DOHH2 (cell line): ENCODE measurements around the gene DIP2C.
"Not testable (repeated sequence)": the region's sequence is repeated elsewhere in the genome, so short reads cannot be mapped to it uniquely, and the experiment has no call there.

ENCODE experiments used
- H3F3A ChIP-seq: fragments of 200-600 bp; sonication (generic), shearing (Covaris generic); 2 replicates; pipeline ENCODE4 v1.6.0; 2016; ENCODE audit warnings: antibody characterized with exemption, mild to moderate bottlenecking; ENCODE audit not compliant: control insufficient read depth, insufficient read depth
- H3K27ac ChIP-seq: fragments of 200-600 bp; sonication (generic); 2 replicates; pipeline ENCODE4 v1.5.1; 2014; ENCODE audit warnings: low read depth, mild to moderate bottlenecking, low read length, moderate library complexity
- H3K27me3 ChIP-seq: fragments of 200-600 bp; sonication (generic); 2 replicates; pipeline ENCODE4 v1.6.1; 2014; ENCODE audit warnings: mild to moderate bottlenecking, low read length, mixed read lengths; ENCODE audit not compliant: control insufficient read depth
- H3K36me3 ChIP-seq: fragments of 200-600 bp; sonication (generic); 2 replicates; pipeline ENCODE4 v1.6.1; 2014; ENCODE audit warnings: mild to moderate bottlenecking, low read length, moderate library complexity, mixed read lengths; ENCODE audit not compliant: control insufficient read depth
- H3K4me1 ChIP-seq: fragments of 200-600 bp; sonication (generic); 2 replicates; pipeline ENCODE4 v1.6.1; 2014; ENCODE audit warnings: mild to moderate bottlenecking, low read length, mixed read lengths; ENCODE audit not compliant: control insufficient read depth
- H3K4me2 ChIP-seq: fragments of 200-600 bp; sonication (generic); 2 replicates; pipeline ENCODE4 v1.6.0; 2014; ENCODE audit warnings: mild to moderate bottlenecking, low read length, moderate library complexity
- H3K4me3 ChIP-seq: fragments of 200-600 bp; sonication (generic); 2 replicates; pipeline ENCODE4 v1.5.1; 2014; ENCODE audit warnings: mild to moderate bottlenecking, low read length, mixed read lengths
- H3K79me2 ChIP-seq: fragments of 200-600 bp; sonication (generic); 2 replicates; pipeline ENCODE4 v1.6.1; 2014; ENCODE audit warnings: mild to moderate bottlenecking, low read length, mixed read lengths; ENCODE audit not compliant: control insufficient read depth
- H3K9me2 ChIP-seq: fragments of 200-600 bp; sonication (generic); replicated peaks from 2 replicates; pipeline ENCODE4 v1.6.1; 2014; ENCODE audit warnings: mild to moderate bottlenecking, low read length, mixed read lengths; ENCODE audit not compliant: control insufficient read depth
- H3K9me3 ChIP-seq: fragments of 200-600 bp; sonication (generic); 2 replicates; pipeline ENCODE4 v1.6.1; 2014; ENCODE audit warnings: antibody characterized with exemption, low read length, mixed read lengths; ENCODE audit not compliant: control insufficient read depth, insufficient read depth
- H4K20me1 ChIP-seq: fragments of 200-600 bp; sonication (generic); 2 replicates; pipeline ENCODE4 v1.6.0; 2014; ENCODE audit warnings: low read depth, mild to moderate bottlenecking, antibody characterized with exemption, low read length, moderate library complexity; ENCODE audit not compliant: control insufficient read depth, insufficient read depth
- EZH2phosphoT487 ChIP-seq: fragments of 200-600 bp; sonication (generic); IDR thresholded peaks from 2 replicates; pipeline ENCODE4 v1.6.1; 2017; ENCODE audit warnings: borderline replicate concordance, mild to moderate bottlenecking, antibody characterized with exemption, low read length, moderate library complexity, mixed read lengths
- TF ChIP-seq, protein P1 (sequence below): fragments of 200-600 bp; sonication (generic); IDR thresholded peaks from one replicate; pipeline ENCODE4 v1.5.1; 2014; ENCODE audit warnings: antibody characterized with exemption, mild to moderate bottlenecking, low read depth, low read length; ENCODE audit not compliant: poor library complexity, severe bottlenecking

DIP2C gene

DNA sequence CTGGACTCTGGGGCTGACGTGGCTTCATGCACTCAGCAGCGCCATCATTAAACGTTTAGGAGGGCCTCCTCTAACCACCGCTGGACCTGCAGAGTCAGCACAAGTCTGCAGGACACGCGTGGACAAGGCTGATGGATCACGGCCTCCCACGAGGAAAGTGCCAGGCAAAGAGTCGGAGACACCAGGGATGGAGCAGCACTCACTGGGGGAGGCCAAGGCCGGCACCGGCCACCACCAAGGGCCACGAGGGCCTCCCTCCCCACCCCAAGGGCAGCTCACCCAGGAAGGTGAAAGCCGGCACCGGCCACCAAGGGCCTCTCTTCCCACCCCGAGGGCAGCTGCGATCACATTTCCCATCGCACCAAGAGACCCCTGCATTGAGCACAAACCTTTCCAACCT, 91.5 kb downstream of the DIP2C start:
- no peaks in the 10 kb centered on the region for H3K79me2 ChIP-seq
- H3K9me2 ChIP-seq = no peaks in the 10 kb centered on the region
- H3K4me3 ChIP-seq = no peak overlapping the region
- no peak for TF ChIP-seq EZH2phosphoT487
- TF ChIP-seq, protein P1, sequence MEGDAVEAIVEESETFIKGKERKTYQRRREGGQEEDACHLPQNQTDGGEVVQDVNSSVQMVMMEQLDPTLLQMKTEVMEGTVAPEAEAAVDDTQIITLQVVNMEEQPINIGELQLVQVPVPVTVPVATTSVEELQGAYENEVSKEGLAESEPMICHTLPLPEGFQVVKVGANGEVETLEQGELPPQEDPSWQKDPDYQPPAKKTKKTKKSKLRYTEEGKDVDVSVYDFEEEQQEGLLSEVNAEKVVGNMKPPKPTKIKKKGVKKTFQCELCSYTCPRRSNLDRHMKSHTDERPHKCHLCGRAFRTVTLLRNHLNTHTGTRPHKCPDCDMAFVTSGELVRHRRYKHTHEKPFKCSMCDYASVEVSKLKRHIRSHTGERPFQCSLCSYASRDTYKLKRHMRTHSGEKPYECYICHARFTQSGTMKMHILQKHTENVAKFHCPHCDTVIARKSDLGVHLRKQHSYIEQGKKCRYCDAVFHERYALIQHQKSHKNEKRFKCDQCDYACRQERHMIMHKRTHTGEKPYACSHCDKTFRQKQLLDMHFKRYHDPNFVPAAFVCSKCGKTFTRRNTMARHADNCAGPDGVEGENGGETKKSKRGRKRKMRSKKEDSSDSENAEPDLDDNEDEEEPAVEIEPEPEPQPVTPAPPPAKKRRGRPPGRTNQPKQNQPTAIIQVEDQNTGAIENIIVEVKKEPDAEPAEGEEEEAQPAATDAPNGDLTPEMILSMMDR = no peak
- H3K4me2 ChIP-seq = no peak overlapping the region
- H3K27me3 ChIP-seq = no peaks in the 10 kb centered on the region
- H3K4me1 ChIP-seq = peaks cover 7% of the 10 kb centered on the region; the same call in 1 of the 2 replicates
- H3K36me3 ChIP-seq = no peaks in the 10 kb centered on the region
- no peaks in the 10 kb centered on the region for H3K9me3 ChIP-seq
- no peaks in the 10 kb centered on the region for H4K20me1 ChIP-seq
- no peaks in the 10 kb centered on the region for H3F3A ChIP-seq
- no peak overlapping the region for H3K27ac ChIP-seq

DNA sequence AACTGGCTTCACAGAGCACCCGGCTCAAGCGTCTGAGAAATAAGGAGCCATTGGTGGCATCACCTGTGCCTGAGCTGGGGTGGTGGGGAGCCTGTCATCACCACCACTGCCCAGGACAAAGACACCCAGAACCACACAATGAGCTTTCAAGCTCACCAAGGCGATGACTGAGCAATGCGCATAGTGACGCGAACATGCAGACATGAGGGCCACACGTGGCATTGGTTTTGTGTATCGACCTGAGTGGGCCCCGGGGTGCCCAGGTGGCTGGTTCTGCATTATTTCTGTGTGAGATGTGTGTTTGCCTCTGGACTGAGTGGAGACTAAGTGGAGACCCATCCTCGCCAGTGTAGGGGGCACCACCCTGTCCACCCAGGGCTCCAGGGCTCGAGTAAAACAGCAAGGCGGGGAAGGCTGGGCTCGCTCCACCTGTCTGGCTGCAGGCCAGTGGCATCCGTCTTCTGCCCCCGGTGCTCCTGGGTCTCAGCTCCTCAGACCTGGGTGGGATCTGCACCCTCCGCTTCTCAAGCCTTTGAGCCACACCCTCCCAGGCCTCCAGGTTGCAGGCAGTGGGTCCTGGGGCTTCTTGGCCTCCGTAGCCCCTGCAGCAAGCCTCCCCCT, 92.6 kb downstream of the DIP2C start:
- no peaks in the 10 kb centered on the region for H4K20me1 ChIP-seq
- H3K9me2 ChIP-seq = no peaks in the 10 kb centered on the region
- no peaks in the 10 kb centered on the region for H3F3A ChIP-seq
- H3K36me3 ChIP-seq = no peaks in the 10 kb centered on the region
- peaks cover 7% of the 10 kb centered on the region; the same call in 1 of the 2 replicates for H3K4me1 ChIP-seq
- no peak overlapping the region for H3K27ac ChIP-seq
- no peak overlapping the region for H3K4me3 ChIP-seq
- no peak overlapping the region for H3K4me2 ChIP-seq
- TF ChIP-seq, protein P1 = no peak
- no peak for TF ChIP-seq EZH2phosphoT487
- H3K27me3 ChIP-seq = no peaks in the 10 kb centered on the region; the same call in 1 of the 2 replicates
- H3K9me3 ChIP-seq = no peaks in the 10 kb centered on the region
- no peaks in the 10 kb centered on the region for H3K79me2 ChIP-seq

DNA sequence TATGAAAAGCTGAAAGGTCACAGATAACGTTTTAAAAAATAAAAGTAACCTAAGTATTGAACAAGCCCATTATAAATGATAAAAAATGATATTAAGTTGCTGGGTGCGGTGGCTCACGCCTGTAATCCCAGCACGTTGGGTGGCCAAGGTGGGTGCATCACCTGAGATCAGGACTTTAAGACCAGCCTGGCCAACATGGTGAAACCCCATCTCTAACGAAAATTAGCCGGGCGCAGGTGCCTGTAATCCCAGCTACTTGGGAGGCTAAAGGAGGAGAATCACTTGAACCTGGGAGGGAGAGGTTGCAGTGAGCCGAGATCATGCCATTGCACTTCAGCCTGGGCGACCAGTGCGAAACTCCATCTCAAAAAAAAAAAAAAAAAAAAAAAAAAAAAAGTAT, 93.3 kb downstream of the DIP2C start:
- not testable (repeated sequence) for H3F3A ChIP-seq, H3K27ac ChIP-seq, H3K36me3 ChIP-seq, H3K4me1 ChIP-seq, H4K20me1 ChIP-seq, H3K79me2 ChIP-seq, H3K4me3 ChIP-seq, H3K9me2 ChIP-seq, H3K4me2 ChIP-seq, H3K9me3 ChIP-seq, H3K27me3 ChIP-seq

DNA sequence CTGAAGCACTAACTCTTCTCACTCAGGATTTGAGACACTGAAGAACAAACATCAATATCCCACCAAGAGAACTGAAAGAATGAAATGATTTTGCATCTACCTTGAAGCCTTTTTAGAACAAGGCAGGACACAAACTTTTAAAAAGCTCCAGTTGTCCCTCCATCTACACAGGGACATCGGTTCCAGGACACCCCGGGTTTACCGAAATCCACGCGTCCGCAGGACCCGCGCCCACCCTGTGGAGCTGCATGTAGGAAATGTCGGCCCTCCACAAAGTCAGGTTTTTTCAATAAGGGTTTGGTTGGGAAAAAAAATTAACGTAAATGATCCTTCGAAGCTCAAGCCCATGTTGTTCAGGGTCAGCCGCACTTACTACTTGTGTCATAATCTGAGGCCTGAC, 94.0 kb downstream of the DIP2C start:
- H3K27me3 ChIP-seq = no peaks in the 10 kb centered on the region; the same call in 1 of the 2 replicates
- no peaks in the 10 kb centered on the region for H3K79me2 ChIP-seq
- no peaks in the 10 kb centered on the region for H3K9me3 ChIP-seq
- peaks cover 4% of the 10 kb centered on the region; the same call in 1 of the 2 replicates for H3K4me1 ChIP-seq
- TF ChIP-seq, protein P1 = no peak
- no peak for TF ChIP-seq EZH2phosphoT487
- no peaks in the 10 kb centered on the region for H3K9me2 ChIP-seq
- H3K36me3 ChIP-seq = no peaks in the 10 kb centered on the region
- no peaks in the 10 kb centered on the region for H4K20me1 ChIP-seq
- H3K27ac ChIP-seq = no peak overlapping the region
- H3K4me2 ChIP-seq = no peak overlapping the region
- H3K4me3 ChIP-seq = no peak overlapping the region
- H3F3A ChIP-seq = no peaks in the 10 kb centered on the region
